HL-60 (cell line): ENCODE data around the gene PGAP3.

ENCODE experiments used
- DNase-seq, 2 experiments: peaks; one replicate each; pipeline ENCODE4 v3.0.0-alpha.2; 2010 to 2020; ENCODE audit warnings: low read depth in 1 of 2, low spot score in 1 of 2
- H3K27ac ChIP-seq: fragments of 250-450 bp; sonication (Bioruptor Pico); replicated peaks from 2 replicates; pipeline ENCODE4 v1.5.1; 2020; ENCODE audit warnings: mild to moderate bottlenecking, moderate library complexity
- H3K27me3 ChIP-seq: fragments of 250-450 bp; sonication (Bioruptor Pico); 2 replicates; pipeline ENCODE4 v1.5.1; 2021; ENCODE audit warnings: mild to moderate bottlenecking, moderate library complexity; ENCODE audit not compliant: insufficient read depth, poor library complexity, severe bottlenecking
- H3K4me3 ChIP-seq: replicated peaks from 2 replicates; pipeline ENCODE4 v1.5.1; 2011; ENCODE audit warnings: mild to moderate bottlenecking, control low read depth, low read length; ENCODE audit not compliant: insufficient read depth
- GABPA ChIP-seq: IDR thresholded peaks from 2 replicates; pipeline ENCODE4 v1.6.1; 2012; ENCODE audit warnings: low read depth
- POLR2AphosphoS5 ChIP-seq: IDR thresholded peaks from 2 replicates; pipeline ENCODE4 v1.6.1; 2012; ENCODE audit warnings: low read depth
- SPI1 ChIP-seq: IDR thresholded peaks from 2 replicates; pipeline ENCODE4 v1.6.1; 2012; ENCODE audit warnings: low read depth, mild to moderate bottlenecking, borderline replicate concordance
- TF ChIP-seq, protein P1 (sequence below): IDR thresholded peaks from one replicate; pipeline ENCODE4 v1.5.1; 2011; ENCODE audit warnings: low read length, control low read depth, inconsistent platforms; ENCODE audit not compliant: insufficient read depth
- TF ChIP-seq, protein P2 (sequence below): IDR thresholded peaks from 2 replicates; pipeline ENCODE4 v1.6.1; 2012; ENCODE audit warnings: low read depth; ENCODE audit not compliant: insufficient replicate concordance

Gene PGAP3

GRCh38 chr17:39662551-39663339 is 25.1 kb downstream of the PGAP3 start:
- TF ChIP-seq GABPA = no peak
- no peak for TF ChIP-seq SPI1
- TF ChIP-seq, protein P1, sequence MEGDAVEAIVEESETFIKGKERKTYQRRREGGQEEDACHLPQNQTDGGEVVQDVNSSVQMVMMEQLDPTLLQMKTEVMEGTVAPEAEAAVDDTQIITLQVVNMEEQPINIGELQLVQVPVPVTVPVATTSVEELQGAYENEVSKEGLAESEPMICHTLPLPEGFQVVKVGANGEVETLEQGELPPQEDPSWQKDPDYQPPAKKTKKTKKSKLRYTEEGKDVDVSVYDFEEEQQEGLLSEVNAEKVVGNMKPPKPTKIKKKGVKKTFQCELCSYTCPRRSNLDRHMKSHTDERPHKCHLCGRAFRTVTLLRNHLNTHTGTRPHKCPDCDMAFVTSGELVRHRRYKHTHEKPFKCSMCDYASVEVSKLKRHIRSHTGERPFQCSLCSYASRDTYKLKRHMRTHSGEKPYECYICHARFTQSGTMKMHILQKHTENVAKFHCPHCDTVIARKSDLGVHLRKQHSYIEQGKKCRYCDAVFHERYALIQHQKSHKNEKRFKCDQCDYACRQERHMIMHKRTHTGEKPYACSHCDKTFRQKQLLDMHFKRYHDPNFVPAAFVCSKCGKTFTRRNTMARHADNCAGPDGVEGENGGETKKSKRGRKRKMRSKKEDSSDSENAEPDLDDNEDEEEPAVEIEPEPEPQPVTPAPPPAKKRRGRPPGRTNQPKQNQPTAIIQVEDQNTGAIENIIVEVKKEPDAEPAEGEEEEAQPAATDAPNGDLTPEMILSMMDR = no peak
- TF ChIP-seq, protein P2, sequence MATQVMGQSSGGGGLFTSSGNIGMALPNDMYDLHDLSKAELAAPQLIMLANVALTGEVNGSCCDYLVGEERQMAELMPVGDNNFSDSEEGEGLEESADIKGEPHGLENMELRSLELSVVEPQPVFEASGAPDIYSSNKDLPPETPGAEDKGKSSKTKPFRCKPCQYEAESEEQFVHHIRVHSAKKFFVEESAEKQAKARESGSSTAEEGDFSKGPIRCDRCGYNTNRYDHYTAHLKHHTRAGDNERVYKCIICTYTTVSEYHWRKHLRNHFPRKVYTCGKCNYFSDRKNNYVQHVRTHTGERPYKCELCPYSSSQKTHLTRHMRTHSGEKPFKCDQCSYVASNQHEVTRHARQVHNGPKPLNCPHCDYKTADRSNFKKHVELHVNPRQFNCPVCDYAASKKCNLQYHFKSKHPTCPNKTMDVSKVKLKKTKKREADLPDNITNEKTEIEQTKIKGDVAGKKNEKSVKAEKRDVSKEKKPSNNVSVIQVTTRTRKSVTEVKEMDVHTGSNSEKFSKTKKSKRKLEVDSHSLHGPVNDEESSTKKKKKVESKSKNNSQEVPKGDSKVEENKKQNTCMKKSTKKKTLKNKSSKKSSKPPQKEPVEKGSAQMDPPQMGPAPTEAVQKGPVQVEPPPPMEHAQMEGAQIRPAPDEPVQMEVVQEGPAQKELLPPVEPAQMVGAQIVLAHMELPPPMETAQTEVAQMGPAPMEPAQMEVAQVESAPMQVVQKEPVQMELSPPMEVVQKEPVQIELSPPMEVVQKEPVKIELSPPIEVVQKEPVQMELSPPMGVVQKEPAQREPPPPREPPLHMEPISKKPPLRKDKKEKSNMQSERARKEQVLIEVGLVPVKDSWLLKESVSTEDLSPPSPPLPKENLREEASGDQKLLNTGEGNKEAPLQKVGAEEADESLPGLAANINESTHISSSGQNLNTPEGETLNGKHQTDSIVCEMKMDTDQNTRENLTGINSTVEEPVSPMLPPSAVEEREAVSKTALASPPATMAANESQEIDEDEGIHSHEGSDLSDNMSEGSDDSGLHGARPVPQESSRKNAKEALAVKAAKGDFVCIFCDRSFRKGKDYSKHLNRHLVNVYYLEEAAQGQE = no peak
- TF ChIP-seq POLR2AphosphoS5 = no peak
- no peak for DNase-seq
- Histone ChIP-seq H3K27ac (no peak overlapping the region), H3K4me3 (no peak overlapping the region), H3K27me3 (peaks cover 20% of the 10 kb centered on the region)

DNA sequence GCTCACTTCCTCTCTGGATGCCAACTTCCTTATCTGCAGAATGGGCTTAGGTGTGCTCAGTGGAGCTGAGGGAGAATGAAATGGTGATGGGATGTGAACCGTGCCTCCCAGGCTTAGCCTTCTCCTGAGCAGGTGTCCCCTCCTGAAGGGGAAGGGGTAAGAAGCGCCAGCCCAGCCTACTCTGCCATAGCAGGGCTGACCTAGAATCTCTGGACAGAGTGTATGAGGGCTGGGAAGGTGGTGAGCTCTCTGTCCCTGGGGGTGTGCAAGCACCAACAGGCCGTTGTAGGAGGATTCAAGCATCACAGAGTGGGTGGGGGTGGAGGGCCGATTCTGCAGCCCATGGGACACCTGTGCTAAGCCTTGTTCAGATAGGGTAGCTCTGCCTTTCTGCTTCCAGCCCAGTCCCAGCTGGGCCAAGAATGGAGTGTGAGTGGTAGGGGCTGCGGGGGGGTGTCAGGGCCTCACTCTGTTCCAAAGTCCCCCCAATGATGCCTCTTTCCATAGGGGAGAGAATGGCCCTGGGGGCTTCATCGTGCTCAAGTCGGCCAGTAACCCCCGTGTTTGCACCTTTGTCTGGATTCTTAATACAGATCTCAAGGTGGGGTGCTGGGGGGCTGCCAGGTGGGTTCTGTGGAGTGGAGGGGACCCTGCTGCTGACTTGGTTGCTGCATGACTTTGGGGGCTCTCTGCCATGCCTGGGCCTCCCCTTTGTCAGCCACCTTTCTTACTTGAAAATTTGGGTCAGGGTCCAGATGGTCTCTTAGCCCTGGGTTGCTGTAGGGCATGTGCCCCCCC is 25.9 kb downstream of the PGAP3 start:
- H3K4me3 ChIP-seq = no peak overlapping the region
- H3K27me3 ChIP-seq = peaks cover 11% of the 10 kb centered on the region
- TF ChIP-seq SPI1 = peak; percentile 74; the same call in 1 of the 2 replicates
- TF ChIP-seq, protein P1 = no peak
- no peak overlapping the region for H3K27ac ChIP-seq
- DNase-seq = no peak

DNA sequence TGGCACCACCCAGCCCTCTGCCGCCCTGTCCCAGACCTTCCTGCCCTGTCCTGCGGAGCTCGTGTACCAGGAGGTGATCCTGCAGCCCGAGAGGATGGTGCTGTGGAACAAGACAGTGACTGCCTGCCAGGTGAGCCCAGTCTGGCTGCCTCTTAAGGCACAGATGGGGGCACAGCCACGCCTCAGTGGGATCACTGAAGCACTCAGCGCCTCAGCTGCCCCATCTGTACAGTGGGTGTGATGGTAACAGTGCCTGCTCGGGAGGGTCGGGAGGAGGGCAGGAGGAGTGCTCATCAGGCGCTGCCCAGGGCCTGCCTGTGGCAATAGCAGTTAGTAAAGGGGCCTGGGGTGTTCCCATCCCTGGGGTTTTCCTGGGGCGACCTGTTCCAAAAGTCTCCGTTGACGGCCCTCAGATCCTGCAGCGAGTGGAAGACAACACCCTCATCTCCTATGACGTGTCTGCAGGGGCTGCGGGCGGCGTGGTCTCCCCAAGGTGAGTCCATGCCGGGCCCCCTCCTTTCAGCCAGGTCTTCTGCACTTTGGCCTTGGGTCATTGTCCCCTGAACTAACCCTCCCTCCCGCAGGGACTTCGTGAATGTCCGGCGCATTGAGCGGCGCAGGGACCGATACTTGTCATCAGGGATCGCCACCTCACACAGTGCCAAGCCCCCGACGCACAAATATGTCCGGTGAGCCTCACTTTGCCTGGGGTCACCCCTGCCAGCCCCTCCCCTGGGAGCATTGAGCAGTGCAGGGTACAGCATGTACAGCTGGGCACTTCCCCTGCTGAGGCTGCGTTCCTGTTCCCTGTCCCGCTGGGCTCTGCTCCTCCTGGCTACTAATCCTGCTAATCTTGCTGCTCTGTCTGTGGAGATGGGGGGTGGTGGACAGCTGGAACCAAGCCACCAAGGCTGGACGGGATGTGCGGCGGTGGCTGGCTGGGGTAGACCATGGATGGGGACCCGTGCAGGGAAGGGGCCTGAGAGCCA is 27.2 kb downstream of the PGAP3 start:
- DNase-seq = no peak
- TF ChIP-seq GABPA (no peak), POLR2AphosphoS5 (no peak), SPI1 (no peak)
- TF ChIP-seq, protein P2 = no peak
- TF ChIP-seq, protein P1 = no peak
- H3K27me3 ChIP-seq = no peaks in the 10 kb centered on the region
- H3K27ac ChIP-seq = no peak overlapping the region
- H3K4me3 ChIP-seq = no peak overlapping the region
